ENCODE data around the gene CSNK1G1. TPM values are rescaled to one million over a fixed set of nuclear protein-coding genes. Genes with fewer than 3 reads are reported as not detected.

Gene CSNK1G1
- total and polyA plus RNA-seq, 2 of the 8 experiments (the other 6 are each of a cell fraction or from before 2014, with no cell fraction given) = 6.0 to 12.9 TPM

GRCh38 chr15:64149893-64150578 is 205.9 kb downstream of the CSNK1G1 start:
- Histone ChIP-seq H2BK15ac (ENCODE audit: low read length) (0 out of 2 replicates have a peak overlapping the region, but pooled peaks have one; percentile 18), H3K4ac (replicated peaks; ENCODE audit: insufficient read length, low read depth, low read length) (no peak overlapping the region), H3K9ac (replicated peaks in 1 of 4; ENCODE audit: extremely low read depth in 1 of 4, low read depth in 3 of 4, low read length in 3 of 4) (no peak overlapping the region), H3K23me2 (ENCODE audit: low read depth, low read length) (peaks cover 9% of the 10 kb centered on the region; the same call in 1 of the 2 replicates), H3K23ac (ENCODE audit: insufficient read length) (no peak overlapping the region), H4K5ac (ENCODE audit: insufficient read length, low read depth, low read length) (no peak overlapping the region), H2BK5ac (ENCODE audit: low read depth, low read length) (no peak overlapping the region), H2AK5ac (ENCODE audit: low read depth, low read length) (no peak overlapping the region), H2AFZ (ENCODE audit: low read length) (no peak overlapping the region), H4K91ac (replicated peaks; ENCODE audit: insufficient read length, low read length) (no peak overlapping the region), H3K56ac (replicated peaks; ENCODE audit: insufficient read length, low read depth, low read length) (no peak overlapping the region), H4K20me1 (replicated peaks in 1 of 2; ENCODE audit: control insufficient read depth in 1 of 2, insufficient read depth in 2 of 2, low read length in 2 of 2) (peaks cover 6% of the 10 kb centered on the region in 2 experiments), H3K36me3 (ENCODE audit: control insufficient read depth in 2 of 4, insufficient read depth in 4 of 4, low read length in 3 of 4) (peaks cover 0 to 3% (median 1%) of the 10 kb centered on the region in 4 experiments; a peak in 2 of 8 replicates), H2BK12ac (ENCODE audit: low read depth, low read length) (no peak overlapping the region), H2BK20ac (ENCODE audit: low read length) (no peak overlapping the region), H2BK120ac (replicated peaks; ENCODE audit: low read depth, low read length) (no peak overlapping the region), H3K14ac (ENCODE audit: insufficient read length) (no peak overlapping the region), H4K8ac (ENCODE audit: extremely low read depth, insufficient read depth, low read length) (no peak overlapping the region), H3K4me3 (ENCODE audit: extremely low read depth in 1 of 4, insufficient read depth in 2 of 4, low read depth in 3 of 4, low read length in 4 of 4) (no peak overlapping the region), H3K18ac (ENCODE audit: extremely low read depth, low read length) (no peak overlapping the region), H3K9me3 (ENCODE audit: insufficient read depth in 2 of 2, low read depth in 1 of 2, low read length in 1 of 2) (no peaks in the 10 kb centered on the region), H3K4me2 (ENCODE audit: insufficient read depth in 1 of 2, low read depth in 2 of 2, low read length in 2 of 2) (no peak overlapping the region; a peak in 1 of 4 replicates), H3K27me3 (replicated peaks in 1 of 4; ENCODE audit: control insufficient read depth in 3 of 4, extremely low read depth in 1 of 4, insufficient read depth in 3 of 4, low read length in 3 of 4) (peaks cover 0 to 18% (median 14%) of the 10 kb centered on the region in 4 experiments; a peak in 5 of 7 replicates), H3K79me2 (ENCODE audit: control insufficient read depth in 1 of 2, insufficient read depth in 2 of 2, low read length in 2 of 2) (no peaks in the 10 kb centered on the region), H3K79me1 (ENCODE audit: low read depth, low read length) (no peaks in the 10 kb centered on the region), H3K27ac (ENCODE audit: low read depth, low read length) (no peak overlapping the region), H3K4me1 (replicated peaks in 1 of 4; ENCODE audit: control insufficient read depth in 3 of 4, insufficient read depth in 4 of 4, low read length in 3 of 4) (peaks cover 0 to 12% (median 8%) of the 10 kb centered on the region in 4 experiments; a peak in 6 of 7 replicates)
- FAIRE-seq (no peak), DNase-seq (ENCODE audit: low read depth in 1 of 2, low spot score in 2 of 2) (no peak)
- CTCF ChIA-PET (ENCODE audit: partially characterized antibody) = interaction anchor here (0.6 to 2.6 kb wide), 10 partner anchors 11 to 875 kb away, joined by 3 to 10 read pairs (median 4); partner anchors contain the start of gene CIAO2A
- POLR2A ChIA-PET (ENCODE audit: partially characterized antibody) = interaction anchor here (0.6 to 0.9 kb wide), 3 partner anchors 59 to 786 kb away, joined by 3 to 4 read pairs (median 3); no protein-coding TSS in a partner anchor
- WGBS, 2 experiments (ENCODE audit: extremely low coverage in 1 of 2, insufficient coverage in 1 of 2, insufficient read length in 1 of 2, insufficient replicate concordance in 2 of 2, low coverage in 1 of 2, low lambda C conversion rate in 2 of 2, missing lambda C conversion rate in 1 of 2) = 74% methylated on average over 9 of the region's 9 CpGs; no CpG with 5 or more reads in 1 of the 2 experiments
- TF ChIP-seq BACH1 (IDR thresholded peaks at IDR 0.05; ENCODE audit: low read length) (no peak), RFX5 (IDR thresholded peaks at IDR 0.05; ENCODE audit: borderline replicate concordance, low read depth, low read length) (no peak), SRF (IDR thresholded peaks at IDR 0.05; ENCODE audit: low read depth, low read length) (no peak), KDM4A (IDR thresholded peaks at IDR 0.05; ENCODE audit: low read depth, low read length, severe bottlenecking) (no peak), ASH2L (IDR thresholded peaks at IDR 0.05; ENCODE audit: low read length) (no peak), CTCF (IDR thresholded peaks at IDR 0.05; ENCODE audit: control extremely low read depth in 1 of 3, insufficient read depth in 1 of 3, low read depth in 1 of 3, low read length in 3 of 3) (no peak), SP2 (IDR thresholded peaks at IDR 0.05; ENCODE audit: low read length) (no peak), KDM1A (IDR thresholded peaks at IDR 0.05; ENCODE audit: borderline replicate concordance, low read length) (no peak), POLR2A (IDR thresholded peaks at IDR 0.05; ENCODE audit: control extremely low read depth in 1 of 2, low read depth in 2 of 2, low read length in 2 of 2) (no peak), GTF2F1 (IDR thresholded peaks at IDR 0.05; ENCODE audit: borderline replicate concordance, low read depth, low read length) (no peak)
